ENCODE data around the gene ROPN1. TPM values are rescaled to one million over a fixed set of nuclear protein-coding genes. Genes with fewer than 3 reads are reported as not detected.

ROPN1 gene
- total and polyA plus RNA-seq, 2 experiments from 2014 or later = 0.11 TPM; not detected in 1

DNA sequence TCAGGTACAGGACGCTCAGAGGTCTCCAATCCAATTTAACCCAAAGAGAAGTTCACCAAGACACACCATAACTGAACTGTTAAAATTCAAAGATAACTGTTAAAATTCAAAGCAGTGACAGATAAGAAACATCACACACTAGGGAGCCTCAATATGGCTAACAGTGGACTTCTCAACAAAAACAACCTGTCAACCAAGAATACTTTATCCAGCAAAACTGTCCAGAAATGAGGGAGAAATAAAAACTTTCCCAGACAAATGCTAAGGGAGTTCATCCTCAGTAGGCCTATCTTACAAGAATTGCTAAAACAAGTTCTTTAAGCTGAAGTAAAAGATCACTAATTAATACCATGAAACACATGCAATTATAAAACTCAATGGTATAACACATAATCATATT, 71.5 kb downstream of the ROPN1 start:
- H3K4me1 Mint-ChIP-seq = no peaks in the 10 kb centered on the region
- H3K79me2 ChIP-seq (replicated peaks; ENCODE audit: insufficient read depth) = no peaks in the 10 kb centered on the region
- H3K4me1 ChIP-seq (ENCODE audit: insufficient read depth) = no peaks in the 10 kb centered on the region
- H3F3A ChIP-seq (replicated peaks; ENCODE audit: low read depth) = no peaks in the 10 kb centered on the region
- no peak overlapping the region for H2AFZ ChIP-seq
- TF ChIP-seq STAT1 (IDR thresholded peaks at IDR 0.05; ENCODE audit: unreplicated experiment) (no peak), CREB1 (CRISPR knock-in tag; IDR thresholded peaks at IDR 0.05; ENCODE audit: low read depth) (no peak), ZNF331 (CRISPR knock-in tag; IDR thresholded peaks at IDR 0.05; ENCODE audit: low read depth) (no peak), ZNF114 (CRISPR knock-in tag; IDR thresholded peaks at IDR 0.05) (no peak), POLR2AphosphoS5 (IDR thresholded peaks at IDR 0.05; ENCODE audit: low read depth) (no peak), EZH2phosphoT487 (IDR thresholded peaks at IDR 0.05; ENCODE audit: unreplicated experiment) (no peak), NANOG (IDR thresholded peaks at IDR 0.05; ENCODE audit: borderline replicate concordance) (no peak), REST (IDR thresholded peaks at IDR 0.05; ENCODE audit: unreplicated experiment) (no peak), CTCF (conservative IDR thresholded peaks at IDR 0.05; ENCODE audit: low read depth in 2 of 2) (no peak), JUNB (IDR thresholded peaks at IDR 0.05; ENCODE audit: unreplicated experiment) (no peak), EZH2 (IDR thresholded peaks at IDR 0.05; ENCODE audit: low read depth, unreplicated experiment) (no peak)
- TF ChIP-seq, protein P1, sequence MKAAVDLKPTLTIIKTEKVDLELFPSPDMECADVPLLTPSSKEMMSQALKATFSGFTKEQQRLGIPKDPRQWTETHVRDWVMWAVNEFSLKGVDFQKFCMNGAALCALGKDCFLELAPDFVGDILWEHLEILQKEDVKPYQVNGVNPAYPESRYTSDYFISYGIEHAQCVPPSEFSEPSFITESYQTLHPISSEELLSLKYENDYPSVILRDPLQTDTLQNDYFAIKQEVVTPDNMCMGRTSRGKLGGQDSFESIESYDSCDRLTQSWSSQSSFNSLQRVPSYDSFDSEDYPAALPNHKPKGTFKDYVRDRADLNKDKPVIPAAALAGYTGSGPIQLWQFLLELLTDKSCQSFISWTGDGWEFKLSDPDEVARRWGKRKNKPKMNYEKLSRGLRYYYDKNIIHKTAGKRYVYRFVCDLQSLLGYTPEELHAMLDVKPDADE (IDR thresholded peaks at IDR 0.05) = no peak
- TF ChIP-seq, protein P2, sequence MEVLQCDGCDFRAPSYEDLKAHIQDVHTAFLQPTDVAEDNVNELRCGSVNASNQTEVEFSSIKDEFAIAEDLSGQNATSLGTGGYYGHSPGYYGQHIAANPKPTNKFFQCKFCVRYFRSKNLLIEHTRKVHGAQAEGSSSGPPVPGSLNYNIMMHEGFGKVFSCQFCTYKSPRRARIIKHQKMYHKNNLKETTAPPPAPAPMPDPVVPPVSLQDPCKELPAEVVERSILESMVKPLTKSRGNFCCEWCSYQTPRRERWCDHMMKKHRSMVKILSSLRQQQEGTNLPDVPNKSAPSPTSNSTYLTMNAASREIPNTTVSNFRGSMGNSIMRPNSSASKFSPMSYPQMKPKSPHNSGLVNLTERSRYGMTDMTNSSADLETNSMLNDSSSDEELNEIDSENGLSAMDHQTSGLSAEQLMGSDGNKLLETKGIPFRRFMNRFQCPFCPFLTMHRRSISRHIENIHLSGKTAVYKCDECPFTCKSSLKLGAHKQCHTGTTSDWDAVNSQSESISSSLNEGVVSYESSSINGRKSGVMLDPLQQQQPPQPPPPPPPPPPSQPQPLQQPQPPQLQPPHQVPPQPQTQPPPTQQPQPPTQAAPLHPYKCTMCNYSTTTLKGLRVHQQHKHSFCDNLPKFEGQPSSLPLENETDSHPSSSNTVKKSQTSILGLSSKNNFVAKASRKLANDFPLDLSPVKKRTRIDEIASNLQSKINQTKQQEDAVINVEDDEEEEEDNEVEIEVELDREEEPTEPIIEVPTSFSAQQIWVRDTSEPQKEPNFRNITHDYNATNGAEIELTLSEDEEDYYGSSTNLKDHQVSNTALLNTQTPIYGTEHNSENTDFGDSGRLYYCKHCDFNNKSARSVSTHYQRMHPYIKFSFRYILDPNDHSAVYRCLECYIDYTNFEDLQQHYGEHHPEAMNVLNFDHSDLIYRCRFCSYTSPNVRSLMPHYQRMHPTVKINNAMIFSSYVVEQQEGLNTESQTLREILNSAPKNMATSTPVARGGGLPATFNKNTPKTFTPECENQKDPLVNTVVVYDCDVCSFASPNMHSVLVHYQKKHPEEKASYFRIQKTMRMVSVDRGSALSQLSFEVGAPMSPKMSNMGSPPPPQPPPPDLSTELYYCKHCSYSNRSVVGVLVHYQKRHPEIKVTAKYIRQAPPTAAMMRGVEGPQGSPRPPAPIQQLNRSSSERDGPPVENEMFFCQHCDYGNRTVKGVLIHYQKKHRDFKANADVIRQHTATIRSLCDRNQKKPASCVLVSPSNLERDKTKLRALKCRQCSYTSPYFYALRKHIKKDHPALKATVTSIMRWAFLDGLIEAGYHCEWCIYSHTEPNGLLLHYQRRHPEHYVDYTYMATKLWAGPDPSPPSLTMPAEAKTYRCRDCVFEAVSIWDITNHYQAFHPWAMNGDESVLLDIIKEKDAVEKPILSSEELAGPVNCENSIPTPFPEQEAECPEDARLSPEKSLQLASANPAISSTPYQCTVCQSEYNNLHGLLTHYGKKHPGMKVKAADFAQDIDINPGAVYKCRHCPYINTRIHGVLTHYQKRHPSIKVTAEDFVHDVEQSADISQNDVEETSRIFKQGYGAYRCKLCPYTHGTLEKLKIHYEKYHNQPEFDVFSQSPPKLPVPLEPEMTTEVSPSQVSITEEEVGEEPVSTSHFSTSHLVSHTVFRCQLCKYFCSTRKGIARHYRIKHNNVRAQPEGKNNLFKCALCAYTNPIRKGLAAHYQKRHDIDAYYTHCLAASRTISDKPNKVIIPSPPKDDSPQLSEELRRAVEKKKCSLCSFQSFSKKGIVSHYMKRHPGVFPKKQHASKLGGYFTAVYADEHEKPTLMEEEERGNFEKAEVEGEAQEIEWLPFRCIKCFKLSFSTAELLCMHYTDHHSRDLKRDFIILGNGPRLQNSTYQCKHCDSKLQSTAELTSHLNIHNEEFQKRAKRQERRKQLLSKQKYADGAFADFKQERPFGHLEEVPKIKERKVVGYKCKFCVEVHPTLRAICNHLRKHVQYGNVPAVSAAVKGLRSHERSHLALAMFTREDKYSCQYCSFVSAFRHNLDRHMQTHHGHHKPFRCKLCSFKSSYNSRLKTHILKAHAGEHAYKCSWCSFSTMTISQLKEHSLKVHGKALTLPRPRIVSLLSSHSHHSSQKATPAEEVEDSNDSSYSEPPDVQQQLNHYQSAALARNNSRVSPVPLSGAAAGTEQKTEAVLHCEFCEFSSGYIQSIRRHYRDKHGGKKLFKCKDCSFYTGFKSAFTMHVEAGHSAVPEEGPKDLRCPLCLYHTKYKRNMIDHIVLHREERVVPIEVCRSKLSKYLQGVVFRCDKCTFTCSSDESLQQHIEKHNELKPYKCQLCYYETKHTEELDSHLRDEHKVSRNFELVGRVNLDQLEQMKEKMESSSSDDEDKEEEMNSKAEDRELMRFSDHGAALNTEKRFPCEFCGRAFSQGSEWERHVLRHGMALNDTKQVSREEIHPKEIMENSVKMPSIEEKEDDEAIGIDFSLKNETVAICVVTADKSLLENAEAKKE (CRISPR knock-in tag; IDR thresholded peaks at IDR 0.05) = no peak
- no peak overlapping the region for H3K4me2 ChIP-seq
- H4K20me1 ChIP-seq (replicated peaks; ENCODE audit: insufficient read depth) = no peaks in the 10 kb centered on the region
- peaks cover 49% of the 10 kb centered on the region for H3K36me3 Mint-ChIP-seq (ENCODE audit: low read depth)
- peaks cover 4% of the 10 kb centered on the region for H3K27me3 Mint-ChIP-seq (ENCODE audit: insufficient read depth, low read depth, poor library complexity)
- H3K9me2 ChIP-seq (ENCODE audit: insufficient read depth) = no peaks in the 10 kb centered on the region
- H3K27me3 ChIP-seq (ENCODE audit: insufficient read depth) = no peaks in the 10 kb centered on the region
- no peak overlapping the region for H3K4me3 ChIP-seq
- no peak overlapping the region for H3K27ac Mint-ChIP-seq
- no peak overlapping the region for H3K4me3 Mint-ChIP-seq
- H3K27ac ChIP-seq (ENCODE audit: low read depth) = no peak overlapping the region
- ATAC-seq (no peak), DNase-seq (ENCODE audit: low spot score) (no peak)
- peaks cover 9% of the 10 kb centered on the region; the same call in 1 of the 2 replicates for H3K36me3 ChIP-seq (ENCODE audit: insufficient read depth)
- peaks cover 6% of the 10 kb centered on the region; the same call in 1 of the 3 replicates for H3K9me3 Mint-ChIP-seq

Measured in GM23338 (cell line).